Fibroblast of lung (primary cell): Measurements from ENCODE around the gene KIF19.

Experiments
- CTCF ChIP-seq, 2 donors: IDR thresholded peaks in 1 of 2; conservative IDR thresholded peaks in 1 of 2; 1 replicate in 1 of 2; 2 replicates in 1 of 2; pipeline ENCODE4 v1.5.1; 2011 to 2012; ENCODE audit warnings: low read length in 2 of 2, control low read depth in 1 of 2, inconsistent platforms in 1 of 2, low read depth in 1 of 2, mild to moderate bottlenecking in 1 of 2
- EZH2 ChIP-seq: IDR thresholded peaks from 2 replicates; pipeline ENCODE4 v1.5.1; 2012; ENCODE audit warnings: low read length, control low read depth, mild to moderate bottlenecking; ENCODE audit errors: missing control alignments

GRCh38 chr17:74380086-74380958 is 54.3 kb downstream of the KIF19 start:
- TF ChIP-seq CTCF (conservative IDR thresholded peaks at IDR 0.05 in 1 of 2, IDR thresholded peaks at IDR 0.05 in 1 of 2; ENCODE audit: low read depth in 1 of 2, low read length in 2 of 2) (no peak), EZH2 (no peak)
